ENCODE data around the gene PRMT7. TPM values are rescaled to one million over a fixed set of nuclear protein-coding genes. Genes with fewer than 3 reads are reported as not detected.

PRMT7 gene
- total RNA-seq, 1 donor from 2014 or later, result 36.7 TPM

- DNase-seq (ENCODE audit: low read depth) (no peak), FAIRE-seq (no peak)
- H3K27me3 Mint-ChIP-seq (ENCODE audit: low read depth, unreplicated experiment), result peaks cover 61% of the 10 kb centered on the region
- no peak overlapping the region for H3K4me2 ChIP-seq (ENCODE audit: low read length)
- H3K4me3 ChIP-seq (ENCODE audit: insufficient read depth, low read depth, low read length), result no peak overlapping the region
- H3K36me3 ChIP-seq (ENCODE audit: insufficient read depth, low read length), result no peaks in the 10 kb centered on the region
- H3K36me3 Mint-ChIP-seq (ENCODE audit: low read depth, unreplicated experiment), result no peaks in the 10 kb centered on the region
- no peaks in the 10 kb centered on the region for H3K9me3 ChIP-seq (ENCODE audit: insufficient read depth, low read depth, low read length)
- no peak for TF ChIP-seq CTCF (IDR thresholded peaks at IDR 0.05; ENCODE audit: insufficient read depth, low read depth, low read length)
- TF ChIP-seq EZH2 (IDR thresholded peaks at IDR 0.05; ENCODE audit: insufficient read depth, low read length), result no peak
- H3K4me1 Mint-ChIP-seq (ENCODE audit: low read depth, unreplicated experiment), result no peaks in the 10 kb centered on the region
- no peaks in the 10 kb centered on the region for H3K4me1 ChIP-seq (ENCODE audit: insufficient read depth, low read length)
- H3K27ac Mint-ChIP-seq (ENCODE audit: unreplicated experiment), result no peak overlapping the region
- no peaks in the 10 kb centered on the region for H4K20me1 ChIP-seq (ENCODE audit: insufficient read depth, low read length)
- no peaks in the 10 kb centered on the region for H3K79me2 ChIP-seq (ENCODE audit: insufficient read depth, low read length)
- H3K4me3 Mint-ChIP-seq (ENCODE audit: unreplicated experiment), result no peak overlapping the region
- no peak overlapping the region for H2AFZ ChIP-seq (ENCODE audit: low read depth, low read length)
- H3K27ac ChIP-seq (ENCODE audit: low read depth, low read length), result no peak overlapping the region
- no peak overlapping the region for H3K9ac ChIP-seq (ENCODE audit: low read length)
- no peaks in the 10 kb centered on the region for H3K9me3 Mint-ChIP-seq (ENCODE audit: unreplicated experiment)
- peaks cover 2% of the 10 kb centered on the region for H3K27me3 ChIP-seq (ENCODE audit: insufficient read depth, low read length)
Observed at GRCh38 chr16:68374961-68375660, 64.3 kb downstream of the PRMT7 start.

GRCh38 chr16:68375801-68376536 lies 65.2 kb downstream of the PRMT7 start:
- Histone ChIP-seq H3K79me2 (ENCODE audit: insufficient read depth, low read length) (no peaks in the 10 kb centered on the region), H3K9me3 (ENCODE audit: insufficient read depth, low read depth, low read length) (no peaks in the 10 kb centered on the region), H3K4me1 (ENCODE audit: insufficient read depth, low read length) (no peaks in the 10 kb centered on the region), H3K27me3 (ENCODE audit: insufficient read depth, low read length) (peaks cover 2% of the 10 kb centered on the region), H2AFZ (ENCODE audit: low read depth, low read length) (no peak overlapping the region), H3K27ac (ENCODE audit: low read depth, low read length) (no peak overlapping the region), H3K4me2 (ENCODE audit: low read length) (no peak overlapping the region), H3K9ac (ENCODE audit: low read length) (no peak overlapping the region), H3K4me3 (ENCODE audit: insufficient read depth, low read depth, low read length) (no peak overlapping the region), H4K20me1 (ENCODE audit: insufficient read depth, low read length) (no peaks in the 10 kb centered on the region), H3K36me3 (ENCODE audit: insufficient read depth, low read length) (no peaks in the 10 kb centered on the region)
- DNase-seq (ENCODE audit: low read depth), result no peak
- Mint-ChIP-seq H3K4me3 (ENCODE audit: unreplicated experiment) (no peak overlapping the region), H3K27ac (ENCODE audit: unreplicated experiment) (no peak overlapping the region), H3K27me3 (ENCODE audit: low read depth, unreplicated experiment) (peaks cover 58% of the 10 kb centered on the region), H3K4me1 (ENCODE audit: low read depth, unreplicated experiment) (no peaks in the 10 kb centered on the region), H3K9me3 (ENCODE audit: unreplicated experiment) (no peaks in the 10 kb centered on the region), H3K36me3 (ENCODE audit: low read depth, unreplicated experiment) (no peaks in the 10 kb centered on the region)
- no peak for FAIRE-seq
- TF ChIP-seq EZH2 (IDR thresholded peaks at IDR 0.05; ENCODE audit: insufficient read depth, low read length) (no peak), CTCF (IDR thresholded peaks at IDR 0.05; ENCODE audit: insufficient read depth, low read depth, low read length) (no peak)

GRCh38 chr16:68376590-68376989 lies 65.8 kb downstream of the PRMT7 start:
- no peak for FAIRE-seq
- Histone ChIP-seq H4K20me1 (ENCODE audit: insufficient read depth, low read length) (no peaks in the 10 kb centered on the region), H3K36me3 (ENCODE audit: insufficient read depth, low read length) (no peaks in the 10 kb centered on the region), H3K27me3 (ENCODE audit: insufficient read depth, low read length) (peaks cover 2% of the 10 kb centered on the region), H3K27ac (ENCODE audit: low read depth, low read length) (no peak overlapping the region), H3K4me2 (ENCODE audit: low read length) (no peak overlapping the region), H3K4me1 (ENCODE audit: insufficient read depth, low read length) (no peaks in the 10 kb centered on the region), H3K9me3 (ENCODE audit: insufficient read depth, low read depth, low read length) (no peaks in the 10 kb centered on the region), H3K79me2 (ENCODE audit: insufficient read depth, low read length) (no peaks in the 10 kb centered on the region), H3K9ac (ENCODE audit: low read length) (no peak overlapping the region), H3K4me3 (ENCODE audit: insufficient read depth, low read depth, low read length) (no peak overlapping the region), H2AFZ (ENCODE audit: low read depth, low read length) (no peak overlapping the region)
- Mint-ChIP-seq H3K36me3 (ENCODE audit: low read depth, unreplicated experiment) (no peaks in the 10 kb centered on the region), H3K27ac (ENCODE audit: unreplicated experiment) (no peak overlapping the region), H3K27me3 (ENCODE audit: low read depth, unreplicated experiment) (peaks cover 59% of the 10 kb centered on the region), H3K4me3 (ENCODE audit: unreplicated experiment) (no peak overlapping the region), H3K4me1 (ENCODE audit: low read depth, unreplicated experiment) (no peaks in the 10 kb centered on the region), H3K9me3 (ENCODE audit: unreplicated experiment) (no peaks in the 10 kb centered on the region)
- DNase-seq (ENCODE audit: low read depth), result no peak
- no peak for TF ChIP-seq CTCF (IDR thresholded peaks at IDR 0.05; ENCODE audit: insufficient read depth, low read depth, low read length)
- no peak for TF ChIP-seq EZH2 (IDR thresholded peaks at IDR 0.05; ENCODE audit: insufficient read depth, low read length)

Measured in astrocyte (in vitro differentiated cells and primary cell).